ENCODE measurements around the gene TBKBP1. TPM values are rescaled to one million over a fixed set of nuclear protein-coding genes. Genes with fewer than 3 reads are reported as not detected.

Gene TBKBP1
- total RNA-seq, 1 donor from 2014 or later: 6.8 TPM

DNA sequence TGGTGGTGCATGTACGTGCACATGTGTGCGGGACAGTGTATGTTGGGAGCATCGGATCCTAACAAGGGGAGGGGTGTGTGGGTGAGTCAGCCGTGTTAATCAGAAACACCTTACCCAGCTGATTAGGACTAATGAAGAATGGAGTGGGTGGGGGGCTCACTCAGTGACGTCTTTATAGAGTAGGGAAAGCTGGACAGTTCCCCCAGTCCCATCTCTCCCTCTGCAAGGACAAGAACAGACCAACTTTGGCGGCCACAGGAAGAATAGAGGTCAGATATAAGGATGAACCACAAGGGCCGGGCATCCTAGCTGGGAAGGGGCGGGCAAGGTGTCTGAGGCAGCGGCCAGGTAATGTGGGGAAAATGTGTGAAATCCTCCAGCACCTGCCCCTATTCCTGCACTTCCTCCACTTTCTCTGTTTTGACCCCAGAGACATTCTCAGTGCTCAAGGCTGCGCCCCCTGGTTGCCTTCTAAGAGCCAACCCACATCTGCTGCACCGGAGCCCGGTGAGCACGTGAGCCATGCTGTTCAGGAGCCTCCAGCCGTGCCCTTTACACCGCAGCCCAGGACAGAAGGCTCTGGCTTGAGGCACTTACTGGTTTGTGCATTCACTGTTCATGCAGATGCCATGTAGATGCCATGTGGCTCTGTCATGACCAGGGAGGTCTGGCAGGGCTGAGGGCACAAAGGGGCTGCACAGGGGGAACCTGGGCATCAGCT is 20.2 kb downstream of the TBKBP1 start:
- DNase-seq (ENCODE audit: low read depth in 2 of 2): no peak

DNA sequence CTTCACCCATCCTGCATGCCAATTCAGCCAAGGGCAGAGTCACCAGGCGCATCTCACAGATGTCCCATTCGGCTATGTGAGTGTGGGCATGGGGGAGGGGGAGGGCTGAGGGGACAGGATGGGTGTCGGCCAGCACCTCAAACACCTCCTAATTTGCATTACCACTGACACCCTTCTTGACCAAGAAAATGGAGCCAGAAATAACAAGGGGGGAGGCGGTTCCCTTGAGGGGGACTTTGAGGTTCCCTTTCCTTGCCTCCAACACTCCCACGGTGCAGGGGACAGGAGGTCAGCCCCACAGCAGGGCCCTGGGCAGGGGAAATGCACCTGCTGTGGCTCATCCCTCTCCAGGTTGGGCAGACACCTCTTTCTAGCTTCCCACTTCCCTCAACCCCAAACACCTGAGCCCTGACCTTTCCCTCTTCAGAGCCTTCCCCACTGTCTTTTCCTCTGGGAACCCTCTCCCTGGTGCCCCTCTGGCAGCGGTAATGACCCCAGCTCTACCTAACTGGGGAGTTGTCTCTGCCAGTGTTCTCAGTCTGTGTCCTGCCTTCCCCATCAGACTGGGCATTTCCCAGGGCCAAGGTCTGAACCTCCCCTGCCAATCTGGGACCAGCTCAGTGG is 20.9 kb downstream of the TBKBP1 start:
- no peak for DNase-seq (ENCODE audit: low read depth in 2 of 2)

DNA sequence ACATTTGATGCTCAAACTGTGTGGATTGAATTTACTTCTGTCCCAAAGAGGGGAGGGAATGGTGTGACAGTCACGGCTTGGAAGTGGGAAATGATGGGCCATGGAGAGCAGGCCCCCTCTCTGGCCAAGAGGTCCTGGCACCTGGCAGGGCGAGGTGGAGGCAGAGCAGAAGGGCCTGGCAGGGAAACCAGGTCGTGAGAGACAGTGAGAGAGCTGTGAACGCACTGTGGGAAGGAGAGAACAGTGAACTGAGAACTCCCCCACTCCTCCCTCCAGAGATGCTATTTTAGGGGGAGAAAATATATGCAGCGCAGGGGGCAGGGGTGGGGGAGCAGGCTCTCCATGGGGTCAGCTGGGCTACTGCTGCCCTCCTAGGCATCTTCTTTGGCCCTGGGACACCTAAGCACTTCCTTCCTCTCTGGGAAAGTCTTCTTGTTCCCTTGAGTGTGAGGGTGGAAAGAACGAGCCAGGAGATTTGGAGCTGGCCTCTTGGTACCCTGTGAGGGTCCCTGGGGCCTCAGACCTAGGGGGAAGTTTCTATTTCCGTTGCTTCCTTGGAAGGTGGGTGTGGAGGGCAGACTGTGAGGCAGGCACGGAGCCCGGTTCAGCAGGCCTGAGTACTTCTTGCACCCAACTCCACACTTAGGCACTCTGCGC is 21.8 kb downstream of the TBKBP1 start:
- no peak for DNase-seq (ENCODE audit: low read depth in 2 of 2)

DNA sequence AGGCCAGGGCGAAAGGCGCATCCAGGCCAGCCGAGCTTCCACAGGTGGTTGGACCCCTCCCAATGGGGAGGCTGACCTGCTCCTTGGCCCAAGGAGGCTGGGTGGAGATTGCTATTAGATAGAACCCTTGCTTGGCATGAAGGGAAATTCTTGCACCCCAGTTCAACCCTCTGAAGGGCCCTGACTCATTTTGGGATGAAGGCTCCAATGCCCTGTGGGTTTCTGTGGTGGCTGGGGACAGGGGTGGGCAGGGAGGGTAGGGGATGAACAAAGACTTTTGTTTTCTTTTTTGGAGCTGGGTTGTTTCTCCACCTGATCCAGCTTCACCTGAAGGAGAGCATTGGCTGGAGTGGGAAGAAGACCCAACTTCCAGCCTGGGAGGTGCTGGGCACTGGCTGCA is 22.4 kb downstream of the TBKBP1 start:
- DNase-seq (ENCODE audit: low read depth in 2 of 2): no peak

DNA sequence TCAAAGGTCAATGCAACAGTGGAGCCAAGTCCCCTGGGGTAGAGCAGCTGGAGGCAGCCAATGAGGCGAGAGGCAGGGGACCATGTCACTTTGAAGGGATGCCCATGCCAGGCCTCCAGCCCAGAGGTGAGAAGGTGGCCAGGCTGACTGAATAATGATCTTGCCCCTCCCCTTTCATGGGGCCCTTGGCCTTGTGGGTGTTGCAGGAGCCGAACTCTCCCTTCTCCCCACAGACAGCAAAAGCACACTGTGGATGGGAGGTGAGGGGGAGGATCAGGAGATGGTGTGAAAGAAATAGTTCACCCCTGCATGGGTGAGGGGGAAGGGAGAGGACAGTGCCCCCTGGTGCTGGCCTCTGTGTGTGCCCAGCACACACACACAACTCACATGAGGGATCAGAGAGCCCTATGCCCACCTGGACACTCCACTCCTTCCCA is 23.3 kb downstream of the TBKBP1 start:
- peak in 1 of 2 donors; percentile 12 for DNase-seq (ENCODE audit: low read depth in 2 of 2)

DNA sequence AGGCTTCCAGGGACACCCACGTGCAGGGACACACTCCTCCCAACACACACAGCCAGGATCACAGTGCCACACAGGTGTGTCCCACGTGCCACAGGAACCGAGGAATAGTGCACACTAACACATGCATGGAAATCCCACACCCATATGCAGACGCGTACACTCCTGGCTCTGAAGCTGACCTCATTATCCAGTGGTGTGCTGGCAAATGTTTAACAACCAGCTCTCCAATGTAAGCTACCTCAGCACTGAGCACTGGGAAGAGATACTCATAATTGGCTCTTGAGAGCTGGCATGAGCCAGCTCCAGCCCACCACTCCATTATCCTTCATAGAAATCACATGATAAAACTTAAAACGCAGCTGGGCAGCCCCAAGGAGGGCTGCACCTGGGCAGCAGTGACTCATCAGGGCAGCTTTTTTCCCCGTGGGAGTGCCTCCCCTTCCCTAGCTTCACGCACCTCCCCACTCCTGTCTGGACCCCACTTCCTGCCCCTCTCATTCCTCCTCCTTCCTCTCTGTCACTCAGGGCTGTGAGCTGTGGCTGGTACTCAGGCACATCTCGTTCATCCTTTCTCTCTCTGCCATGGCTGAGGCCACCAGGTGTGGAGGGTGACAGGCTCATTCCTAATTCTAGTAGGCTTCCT is 24.1 kb downstream of the TBKBP1 start:
- DNase-seq (ENCODE audit: low read depth in 2 of 2): no peak

DNA sequence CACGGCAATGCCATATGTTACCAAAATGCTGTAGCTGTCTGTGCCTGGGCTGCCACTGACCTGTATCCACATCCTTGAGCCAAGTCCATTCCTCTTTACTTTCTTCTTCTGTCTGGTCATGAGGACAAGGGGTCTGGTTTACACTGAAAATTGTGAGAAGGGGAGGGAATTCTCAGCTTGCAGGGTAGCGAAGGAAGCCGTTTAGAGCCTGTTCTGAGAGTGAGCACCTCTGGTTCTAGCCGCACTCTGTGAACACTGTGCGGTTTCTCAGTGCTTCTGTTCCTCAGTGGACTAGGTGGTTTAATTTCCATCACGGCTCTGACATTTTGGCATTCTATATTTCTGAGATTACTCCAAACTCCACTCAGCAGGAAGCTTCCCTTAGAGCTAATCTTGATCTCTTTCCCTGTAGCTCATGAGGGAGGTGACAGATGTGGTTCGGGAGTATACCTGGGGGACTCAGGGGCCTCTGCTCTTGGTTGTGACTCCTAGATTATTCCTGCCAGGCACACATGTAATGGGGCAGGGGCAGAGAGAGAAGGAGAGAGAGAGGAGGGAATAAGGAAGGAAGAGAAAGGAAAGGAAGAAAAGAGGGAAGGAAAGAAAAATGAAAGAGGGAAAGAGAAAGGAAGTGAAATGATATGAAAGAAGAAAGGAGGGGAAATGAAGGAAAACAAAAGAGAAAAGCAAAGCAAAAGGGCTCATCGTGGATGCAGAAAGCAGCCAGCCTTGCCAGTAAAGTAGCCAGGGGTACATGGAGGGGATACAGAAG is 24.9 kb downstream of the TBKBP1 start:
- DNase-seq (ENCODE audit: low read depth in 2 of 2): no peak

DNA sequence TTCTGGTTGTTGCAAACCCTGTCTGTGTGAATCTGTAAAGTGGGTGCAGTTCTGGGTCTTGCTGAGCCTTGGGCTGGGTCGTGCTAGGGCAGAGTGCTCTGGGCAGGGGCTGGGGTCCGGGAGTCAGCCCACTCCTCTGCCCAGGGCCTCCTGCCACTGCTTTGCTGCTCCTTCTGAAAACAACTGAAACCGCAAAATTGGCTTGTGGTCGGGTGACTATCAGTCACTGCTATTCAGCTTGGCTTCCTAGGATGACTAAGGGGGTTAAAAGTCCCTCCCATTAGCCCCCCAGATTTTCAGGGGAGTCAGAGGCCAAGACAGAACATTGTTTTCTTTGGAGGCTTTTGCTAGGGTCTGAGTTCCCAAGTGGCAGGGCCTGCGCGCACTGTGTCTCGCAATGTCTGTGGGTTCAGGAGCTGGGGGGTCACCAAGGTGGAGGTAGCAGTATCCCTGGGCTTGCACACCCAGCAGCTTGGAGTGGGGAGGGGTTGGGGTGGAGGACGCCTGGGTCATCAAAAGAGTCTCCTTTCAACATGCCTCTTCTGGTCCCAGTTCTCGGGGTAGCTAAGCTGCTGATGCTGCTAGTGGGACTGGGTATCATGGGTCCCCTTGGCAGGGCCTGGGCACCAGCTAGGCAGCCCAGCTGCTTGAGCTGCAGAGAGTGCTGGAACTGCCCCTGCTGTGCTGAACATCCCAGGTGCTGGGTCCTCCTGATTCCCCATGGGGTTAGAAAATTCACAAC is 25.6 kb downstream of the TBKBP1 start:
- no peak for DNase-seq (ENCODE audit: low read depth in 2 of 2)

DNA sequence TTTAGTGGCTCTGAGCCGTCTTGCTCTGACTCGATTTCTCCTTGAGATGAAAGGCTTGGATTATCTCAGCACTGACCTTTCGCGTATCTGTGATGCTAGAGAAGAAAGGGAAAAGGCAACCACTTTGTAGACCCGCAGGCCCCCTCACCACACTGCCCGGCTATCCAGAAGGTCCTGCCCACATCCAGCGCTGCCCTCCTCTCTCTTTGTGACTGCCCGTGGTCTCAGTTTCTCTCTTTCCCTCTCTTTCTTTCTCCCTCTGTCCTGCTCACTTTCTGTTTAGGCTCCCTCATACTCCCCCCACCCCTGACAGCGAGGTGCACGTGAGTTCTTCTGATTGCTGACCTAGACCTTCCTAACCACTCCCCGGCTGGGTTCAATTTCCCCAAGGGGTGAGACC is 26.2 kb downstream of the TBKBP1 start:
- DNase-seq (ENCODE audit: low read depth in 2 of 2): no peak

DNA sequence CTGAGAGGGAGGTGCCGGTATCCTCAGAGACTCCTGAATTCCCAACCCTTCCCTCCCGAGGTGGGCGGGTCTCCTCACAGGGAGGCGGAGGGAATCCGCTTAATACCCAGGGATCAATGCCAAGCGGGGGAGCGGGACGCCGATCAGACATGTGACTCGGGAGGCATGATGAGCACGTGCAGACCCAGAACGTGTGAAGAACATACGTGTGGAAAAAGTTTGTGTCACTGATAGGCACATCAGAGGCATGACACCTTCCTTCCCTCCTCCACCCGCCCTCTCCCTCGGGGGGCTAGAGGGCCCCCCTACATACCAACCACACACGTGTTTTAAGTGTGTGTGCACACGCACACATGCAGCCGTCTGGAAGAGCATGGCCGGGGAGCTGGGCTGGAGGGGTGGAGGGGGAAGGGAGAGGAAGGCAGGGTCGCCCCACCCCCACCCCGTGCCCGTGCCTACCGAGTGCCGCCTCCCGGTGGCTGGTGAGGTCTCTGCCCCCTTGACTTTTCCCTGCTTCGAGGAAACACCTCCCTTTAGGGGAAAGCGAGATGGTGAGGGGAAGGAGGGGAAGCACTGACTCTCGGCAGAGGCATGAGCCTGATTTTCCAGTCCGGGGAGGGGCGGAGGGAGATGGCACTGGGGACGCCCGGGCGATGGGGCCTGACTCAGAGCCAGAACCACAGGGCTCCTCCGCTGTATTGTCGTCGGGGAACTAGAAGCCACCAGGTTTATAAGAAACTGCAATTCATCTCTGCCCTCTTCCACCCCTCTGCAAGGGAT is 27.0 kb downstream of the TBKBP1 start:
- peak in 1 of 2 donors; percentile 4 for DNase-seq (ENCODE audit: low read depth in 2 of 2)

DNA sequence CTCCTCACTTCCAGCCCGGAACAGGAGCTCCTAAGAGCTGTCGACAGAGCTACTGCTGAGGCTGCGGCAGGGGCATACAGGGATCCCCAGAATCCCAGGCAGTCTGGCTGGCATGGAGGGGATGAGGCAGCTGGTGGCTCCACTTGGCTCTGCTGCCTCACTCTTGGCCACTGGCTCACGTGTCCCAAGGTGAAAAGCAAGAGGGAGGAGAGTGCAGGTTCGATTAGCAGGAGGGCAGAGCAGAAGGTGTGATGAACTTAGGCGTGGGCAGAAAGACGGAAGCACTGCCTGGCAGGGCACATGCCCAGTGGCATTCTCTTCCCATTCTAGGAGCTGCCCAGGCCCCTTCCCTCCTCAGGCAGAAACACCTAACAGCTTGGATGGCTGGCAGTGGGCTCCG is 27.8 kb downstream of the TBKBP1 start:
- DNase-seq (ENCODE audit: low read depth in 2 of 2): no peak

DNA sequence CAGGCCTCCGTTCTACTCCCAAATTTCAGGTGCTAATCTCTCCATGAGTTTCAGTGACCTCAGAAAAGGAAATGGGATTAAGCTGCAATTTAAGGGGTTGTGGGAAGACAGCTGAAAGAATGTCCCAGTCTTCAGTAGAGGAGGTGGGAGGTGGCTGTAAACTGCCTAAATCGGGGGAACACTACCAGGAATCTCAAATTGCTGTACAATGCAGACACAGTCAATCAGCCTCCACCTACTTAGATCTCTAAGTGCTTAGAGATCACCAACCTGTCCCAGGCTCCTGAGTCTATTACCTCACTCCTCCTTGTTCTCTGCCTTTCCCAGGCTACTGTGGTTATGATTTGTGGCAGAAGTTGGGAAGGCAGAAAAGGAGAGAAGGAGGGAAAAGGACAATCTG is 30.7 kb downstream of the TBKBP1 start:
- DNase-seq (ENCODE audit: low read depth in 2 of 2): no peak

DNA sequence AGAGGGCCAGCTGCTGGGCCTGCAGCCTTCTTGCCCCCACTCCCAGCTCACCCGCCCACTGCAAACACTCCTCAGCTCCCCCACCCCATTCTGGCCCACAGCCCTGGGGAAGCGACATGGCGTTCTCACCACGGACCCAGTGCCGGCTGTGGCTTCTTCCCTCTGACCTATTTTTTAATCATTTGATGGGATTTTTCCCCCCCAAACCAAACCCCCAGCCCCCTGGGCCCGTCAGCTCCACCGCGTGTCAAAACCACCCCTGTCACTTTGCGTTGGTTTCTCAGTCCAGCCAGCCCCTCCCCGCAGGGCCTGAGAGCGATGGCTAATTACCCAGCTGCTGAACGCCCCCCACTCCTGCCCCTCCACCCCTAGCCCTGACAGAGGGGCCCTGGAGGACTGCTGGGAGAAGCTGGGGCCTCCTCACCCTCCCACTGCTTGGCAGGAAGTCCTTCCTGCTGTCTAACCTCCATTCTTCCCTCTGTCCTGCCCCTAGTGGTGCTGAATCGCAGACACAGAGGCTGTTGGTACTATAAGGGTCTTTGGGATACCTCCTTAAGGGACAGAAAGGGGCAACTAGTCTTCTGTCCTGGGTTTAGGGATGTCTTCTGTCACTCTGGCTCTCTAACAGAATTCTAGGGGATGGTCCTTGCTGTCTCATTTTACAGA is 31.6 kb downstream of the TBKBP1 start:
- no peak for DNase-seq (ENCODE audit: low read depth in 2 of 2)

DNA sequence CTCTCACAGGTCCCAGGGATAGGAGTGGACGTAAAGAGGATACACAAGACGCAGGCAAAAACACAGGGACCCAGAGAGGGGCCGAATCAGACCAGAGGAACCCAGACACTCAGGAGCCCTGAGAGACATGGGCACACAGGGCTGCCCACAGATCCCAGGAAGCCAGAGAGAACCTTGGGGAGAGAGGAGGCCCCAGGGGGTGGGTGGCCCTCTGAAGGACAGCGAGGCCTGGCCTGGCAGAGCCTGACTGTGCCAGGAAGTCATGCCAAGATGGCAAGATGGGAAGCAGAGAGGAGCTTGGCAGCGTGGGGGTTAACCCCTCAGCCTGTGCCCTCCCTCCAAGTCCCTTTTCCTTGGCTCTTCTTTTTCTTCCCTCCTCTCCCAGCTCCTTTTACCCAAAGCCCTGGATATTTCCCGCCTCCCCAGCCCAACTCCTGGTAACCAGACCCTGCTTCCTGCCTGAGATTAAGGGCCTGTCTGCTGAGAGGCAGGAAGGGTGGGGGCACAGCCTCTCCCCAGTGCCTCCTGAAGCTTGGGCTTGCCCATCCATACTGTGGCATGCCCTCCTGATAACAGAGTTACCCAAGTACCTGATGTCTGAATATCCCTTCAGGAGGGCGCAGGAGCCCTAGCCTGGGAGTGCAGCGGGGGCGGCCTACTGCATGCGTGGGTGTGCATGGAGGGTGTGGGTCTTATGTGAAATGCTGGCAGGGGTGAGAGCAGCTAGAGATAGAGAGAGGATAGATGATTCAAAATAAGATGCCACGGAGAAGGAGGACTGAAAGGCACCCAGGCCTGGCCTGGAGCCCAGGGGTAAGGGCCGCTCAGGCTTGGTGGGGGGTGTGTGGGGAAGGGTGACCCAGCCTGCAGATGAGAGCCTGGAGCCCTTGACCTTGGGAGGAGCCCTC is 33.1 kb downstream of the TBKBP1 start:
- DNase-seq (ENCODE audit: low read depth in 2 of 2): no peak

DNA sequence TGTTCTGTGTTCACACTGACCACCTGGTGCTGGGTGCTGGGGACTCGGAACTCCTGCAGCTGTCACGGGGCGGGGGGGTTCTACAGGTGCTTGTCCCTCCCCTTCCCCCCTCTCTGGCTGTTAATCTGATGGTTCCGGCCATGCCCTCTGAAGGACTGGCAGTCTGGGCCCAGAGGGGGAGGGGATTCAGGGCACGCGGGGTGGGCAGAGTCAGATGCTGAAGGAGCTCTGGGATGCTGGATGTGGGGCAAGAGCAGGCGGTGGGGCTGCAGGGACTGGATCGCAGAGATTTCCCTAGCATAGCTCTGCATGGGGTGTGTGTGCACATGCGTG is 33.7 kb downstream of the TBKBP1 start:
- DNase-seq (ENCODE audit: low read depth in 2 of 2): no peak

DNA sequence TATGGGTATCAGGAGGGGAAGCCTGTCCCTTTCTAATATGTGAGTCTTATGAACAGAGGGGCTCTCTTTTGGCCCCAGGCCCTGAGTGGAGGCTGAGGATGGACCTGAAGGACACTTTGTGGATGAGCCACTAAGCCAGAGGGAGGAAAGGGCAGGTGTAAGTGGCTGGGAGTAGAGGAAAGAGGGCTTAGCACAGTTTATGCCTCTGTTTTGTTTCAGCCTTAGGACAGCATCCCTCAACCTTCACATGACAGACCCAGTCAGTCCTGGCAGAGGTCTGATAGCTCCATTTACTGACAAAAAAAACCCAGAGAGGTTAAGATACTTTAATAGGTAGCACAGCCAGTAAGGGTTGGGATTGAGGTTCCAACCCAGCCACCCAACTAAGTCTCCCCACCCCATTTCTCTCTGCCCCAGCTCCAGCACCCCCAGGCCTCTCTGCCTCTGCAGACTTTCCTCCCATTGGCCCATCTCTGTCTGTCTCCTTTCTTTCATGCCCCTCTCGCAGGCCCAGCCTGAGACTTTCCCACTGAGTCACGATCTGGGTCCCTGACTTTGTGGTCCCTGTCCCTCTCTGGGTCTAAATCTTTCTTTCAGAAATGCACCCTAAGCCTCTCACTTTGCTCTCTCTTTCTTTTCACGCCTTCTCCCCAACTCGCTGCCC is 34.4 kb downstream of the TBKBP1 start:
- DNase-seq (ENCODE audit: low read depth in 2 of 2): no peak

DNA sequence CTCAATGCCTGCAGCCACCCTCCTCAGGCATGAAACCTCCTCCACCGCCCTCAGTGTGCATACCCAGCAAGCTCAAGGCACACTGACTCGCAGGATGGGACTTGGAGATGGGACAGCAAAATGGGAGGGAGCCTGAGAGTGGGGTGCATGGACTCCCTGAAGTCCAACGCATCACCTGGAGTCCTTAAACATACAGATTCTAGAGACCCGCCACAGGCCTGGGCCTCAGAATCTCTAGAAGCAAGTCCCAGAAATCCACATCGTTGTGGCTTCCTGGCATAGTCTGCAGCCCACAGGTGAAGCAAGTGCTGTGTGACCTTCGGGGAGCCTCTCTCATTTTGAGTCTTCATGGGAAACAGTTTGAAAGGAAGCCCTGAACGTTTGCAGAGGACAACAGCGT is 35.5 kb downstream of the TBKBP1 start:
- DNase-seq (ENCODE audit: low read depth in 2 of 2): no peak

DNA sequence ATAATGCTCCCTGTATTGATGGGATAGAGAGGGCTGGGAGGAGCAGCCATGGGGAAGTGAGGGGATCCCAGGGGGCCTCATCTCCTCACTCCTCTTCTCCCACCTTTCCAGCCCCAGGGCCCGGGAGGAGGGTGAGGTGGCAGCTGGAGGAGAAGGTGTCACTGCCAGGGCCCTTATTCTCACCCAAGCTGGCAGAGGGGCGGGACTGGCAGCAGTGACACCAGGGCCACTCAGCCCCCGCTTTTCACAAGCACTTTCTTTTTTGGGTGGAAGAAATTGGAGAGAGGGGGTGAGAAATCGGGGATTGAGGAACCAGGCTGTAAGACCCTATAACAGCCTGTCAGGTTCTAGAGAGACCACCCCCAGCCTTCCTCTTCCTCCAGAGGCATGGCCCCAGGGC is 36.7 kb downstream of the TBKBP1 start:
- DNase-seq (ENCODE audit: low read depth in 2 of 2): no peak
